Measurements from ENCODE around the gene GLT8D2. TPM values are rescaled to one million over a fixed set of nuclear protein-coding genes. Genes with fewer than 3 reads are reported as not detected.

Gene GLT8D2
- total and polyA plus RNA-seq, 2 experiments from 2014 or later, result 24.8 to 29.2 TPM

GRCh38 chr12:104011253-104011652, 38.7 kb downstream of the GLT8D2 start:
- Histone ChIP-seq H3K4me3 (no peak overlapping the region), H3K9me3 (ENCODE audit: low read depth) (no peaks in the 10 kb centered on the region), H3K79me2 (no peaks in the 10 kb centered on the region), H2AFZ (no peak overlapping the region), H3K9me2 (replicated peaks; ENCODE audit: insufficient read depth) (no peaks in the 10 kb centered on the region), H4K20me1 (ENCODE audit: insufficient read depth, poor library complexity, severe bottlenecking) (no peaks in the 10 kb centered on the region), H3K27me3 (no peaks in the 10 kb centered on the region), H3K27ac (no peak overlapping the region), H3K4me1 (ENCODE audit: insufficient read depth) (no peaks in the 10 kb centered on the region), H3K36me3 (replicated peaks; ENCODE audit: insufficient read depth, low read depth) (no peaks in the 10 kb centered on the region), H3K4me2 (no peak overlapping the region)
- DNase-seq (ENCODE audit: low spot score), result no peak
- WGBS (ENCODE audit: low lambda C conversion rate, missing lambda C conversion rate), result 80% methylated on average over 6 of the region's 6 CpGs
- TF ChIP-seq EZH2 (IDR thresholded peaks at IDR 0.05; ENCODE audit: borderline replicate concordance) (no peak), EZH2phosphoT487 (IDR thresholded peaks at IDR 0.05; ENCODE audit: low read depth, severe bottlenecking, unreplicated experiment) (no peak), CTCF (IDR thresholded peaks at IDR 0.05; ENCODE audit: poor library complexity) (no peak)

GRCh38 chr12:104010606-104011169, 39.3 kb downstream of the GLT8D2 start:
- Histone ChIP-seq H3K9me2 (replicated peaks; ENCODE audit: insufficient read depth) (no peaks in the 10 kb centered on the region), H3K36me3 (replicated peaks; ENCODE audit: insufficient read depth, low read depth) (no peaks in the 10 kb centered on the region), H3K27ac (no peak overlapping the region), H3K79me2 (no peaks in the 10 kb centered on the region), H2AFZ (no peak overlapping the region), H3K27me3 (no peaks in the 10 kb centered on the region), H3K4me2 (no peak overlapping the region), H3K9me3 (ENCODE audit: low read depth) (no peaks in the 10 kb centered on the region), H4K20me1 (ENCODE audit: insufficient read depth, poor library complexity, severe bottlenecking) (no peaks in the 10 kb centered on the region), H3K4me1 (ENCODE audit: insufficient read depth) (no peaks in the 10 kb centered on the region), H3K4me3 (no peak overlapping the region)
- TF ChIP-seq EZH2phosphoT487 (IDR thresholded peaks at IDR 0.05; ENCODE audit: low read depth, severe bottlenecking, unreplicated experiment) (no peak), EZH2 (IDR thresholded peaks at IDR 0.05; ENCODE audit: borderline replicate concordance) (no peak), CTCF (IDR thresholded peaks at IDR 0.05; ENCODE audit: poor library complexity) (no peak)
- WGBS (ENCODE audit: low lambda C conversion rate, missing lambda C conversion rate), result 96% methylated on average over 2 of the region's 2 CpGs
- no peak for DNase-seq (ENCODE audit: low spot score)

GRCh38 chr12:104010121-104010520, 39.9 kb downstream of the GLT8D2 start:
- TF ChIP-seq EZH2phosphoT487 (IDR thresholded peaks at IDR 0.05; ENCODE audit: low read depth, severe bottlenecking, unreplicated experiment), result no peak
- TF ChIP-seq EZH2 (IDR thresholded peaks at IDR 0.05; ENCODE audit: borderline replicate concordance), result no peak
- no peak for TF ChIP-seq CTCF (IDR thresholded peaks at IDR 0.05; ENCODE audit: poor library complexity)
- Histone ChIP-seq H4K20me1 (ENCODE audit: insufficient read depth, poor library complexity, severe bottlenecking) (no peaks in the 10 kb centered on the region), H3K36me3 (replicated peaks; ENCODE audit: insufficient read depth, low read depth) (no peaks in the 10 kb centered on the region), H3K4me1 (ENCODE audit: insufficient read depth) (no peaks in the 10 kb centered on the region), H3K27ac (no peak overlapping the region), H3K4me3 (no peak overlapping the region), H3K79me2 (no peaks in the 10 kb centered on the region), H3K27me3 (no peaks in the 10 kb centered on the region), H3K9me3 (ENCODE audit: low read depth) (no peaks in the 10 kb centered on the region), H3K9me2 (replicated peaks; ENCODE audit: insufficient read depth) (no peaks in the 10 kb centered on the region), H2AFZ (no peak overlapping the region), H3K4me2 (no peak overlapping the region)
- 92% methylated on average over 4 of the region's 4 CpGs for WGBS (ENCODE audit: low lambda C conversion rate, missing lambda C conversion rate)
- no peak for DNase-seq (ENCODE audit: low spot score)
